Nephron (organoid): ENCODE results near the gene ZBTB18.

Experiments
- H3K27ac Mint-ChIP-seq, 3 experiments: 2 replicates each; pipeline ENCODE4 v1.8.0; 2020; ENCODE audit warnings: mixed read lengths in 3 of 3, mild to moderate bottlenecking in 2 of 3, moderate library complexity in 1 of 3
- H3K27me3 Mint-ChIP-seq: 2 replicates; pipeline ENCODE4 v1.8.0; 2021; ENCODE audit warnings: low read depth, mild to moderate bottlenecking, moderate library complexity, mixed read lengths
- H3K36me3 Mint-ChIP-seq: 2 replicates; pipeline ENCODE4 v1.8.0; 2020; ENCODE audit warnings: low read depth, mixed read lengths
- H3K4me1 Mint-ChIP-seq: 2 replicates; pipeline ENCODE4 v1.8.0; 2020; ENCODE audit warnings: mixed read lengths
- H3K4me3 Mint-ChIP-seq, 3 experiments: 2 replicates each; pipeline ENCODE4 v1.8.0; 2020; ENCODE audit warnings: mild to moderate bottlenecking in 3 of 3, mixed read lengths in 3 of 3, moderate library complexity in 2 of 3
- H3K9me3 Mint-ChIP-seq: 2 replicates; pipeline ENCODE4 v1.8.0; 2020; ENCODE audit warnings: mixed read lengths
- TF ChIP-seq, protein P1 (sequence below), 3 experiments: fragments of 200-600 bp; sonication (generic); IDR thresholded peaks; one replicate each; pipeline ENCODE4 v1.5.0; 2021; ENCODE audit warnings: antibody characterized with exemption in 3 of 3; ENCODE audit not compliant: unreplicated experiment in 3 of 3

The ZBTB18 gene

DNA sequence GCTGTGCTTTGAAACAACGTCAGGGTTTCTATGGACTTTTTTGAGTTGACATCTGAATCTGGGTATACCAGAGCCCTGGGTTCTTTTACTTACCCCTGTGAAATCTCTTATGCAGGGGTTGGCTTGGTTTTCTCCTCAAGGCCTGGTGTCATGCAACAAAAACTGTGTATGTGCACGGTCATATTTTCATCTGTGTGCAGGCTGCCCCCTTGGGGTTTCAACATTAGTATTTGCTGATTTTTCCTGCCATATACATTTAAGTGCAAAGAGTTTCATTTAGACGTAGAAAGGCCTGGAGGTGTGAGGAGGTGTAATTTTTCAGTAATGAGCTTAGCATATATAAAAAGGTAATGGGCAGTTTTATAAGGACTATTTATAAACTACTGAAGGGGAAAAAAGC is 22.0 kb upstream of the ZBTB18 start:
- Mint-ChIP-seq H3K27me3 (peaks cover 23% of the 10 kb centered on the region), H3K36me3 (no peaks in the 10 kb centered on the region), H3K27ac (no peak overlapping the region), H3K9me3 (no peaks in the 10 kb centered on the region), H3K4me3 (no peak overlapping the region), H3K4me1 (peaks cover 8% of the 10 kb centered on the region)
- TF ChIP-seq, protein P1, sequence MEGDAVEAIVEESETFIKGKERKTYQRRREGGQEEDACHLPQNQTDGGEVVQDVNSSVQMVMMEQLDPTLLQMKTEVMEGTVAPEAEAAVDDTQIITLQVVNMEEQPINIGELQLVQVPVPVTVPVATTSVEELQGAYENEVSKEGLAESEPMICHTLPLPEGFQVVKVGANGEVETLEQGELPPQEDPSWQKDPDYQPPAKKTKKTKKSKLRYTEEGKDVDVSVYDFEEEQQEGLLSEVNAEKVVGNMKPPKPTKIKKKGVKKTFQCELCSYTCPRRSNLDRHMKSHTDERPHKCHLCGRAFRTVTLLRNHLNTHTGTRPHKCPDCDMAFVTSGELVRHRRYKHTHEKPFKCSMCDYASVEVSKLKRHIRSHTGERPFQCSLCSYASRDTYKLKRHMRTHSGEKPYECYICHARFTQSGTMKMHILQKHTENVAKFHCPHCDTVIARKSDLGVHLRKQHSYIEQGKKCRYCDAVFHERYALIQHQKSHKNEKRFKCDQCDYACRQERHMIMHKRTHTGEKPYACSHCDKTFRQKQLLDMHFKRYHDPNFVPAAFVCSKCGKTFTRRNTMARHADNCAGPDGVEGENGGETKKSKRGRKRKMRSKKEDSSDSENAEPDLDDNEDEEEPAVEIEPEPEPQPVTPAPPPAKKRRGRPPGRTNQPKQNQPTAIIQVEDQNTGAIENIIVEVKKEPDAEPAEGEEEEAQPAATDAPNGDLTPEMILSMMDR (IDR thresholded peaks at IDR 0.05; ENCODE audit: unreplicated experiment in 3 of 3), result no peak

DNA sequence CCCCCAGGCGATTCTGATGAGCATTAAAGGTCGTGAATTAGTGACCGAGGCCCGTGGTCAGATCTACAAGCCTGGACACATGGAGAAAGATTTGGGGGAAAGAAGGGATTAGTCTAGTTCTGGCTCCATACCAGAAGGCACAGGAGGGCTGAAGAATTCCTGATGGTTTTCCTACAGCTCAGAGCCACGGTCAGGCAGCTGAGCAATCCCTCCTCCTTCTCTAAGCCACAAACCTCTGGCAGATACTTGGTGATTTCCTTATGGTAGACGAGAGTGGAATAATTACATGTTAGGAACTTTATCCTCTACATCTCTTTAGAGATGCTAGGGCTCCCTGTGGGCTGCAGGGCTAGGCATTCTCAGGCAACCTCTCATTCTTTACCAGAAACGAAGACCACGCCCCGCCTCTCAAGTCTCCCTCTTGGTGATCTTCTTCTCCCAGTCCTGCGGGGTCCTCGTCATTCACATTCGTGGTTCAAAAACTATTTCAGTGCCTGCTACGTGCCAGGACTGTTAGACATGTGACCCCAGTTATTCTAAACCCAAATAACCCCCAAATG is 20.5 kb upstream of the ZBTB18 start:
- H3K4me3 Mint-ChIP-seq, result no peak overlapping the region
- H3K27ac Mint-ChIP-seq, result no peak overlapping the region
- TF ChIP-seq, protein P1 (IDR thresholded peaks at IDR 0.05; ENCODE audit: unreplicated experiment in 3 of 3), result no peak
- H3K9me3 Mint-ChIP-seq, result no peaks in the 10 kb centered on the region
- peaks cover 8% of the 10 kb centered on the region for H3K4me1 Mint-ChIP-seq
- H3K36me3 Mint-ChIP-seq, result no peaks in the 10 kb centered on the region
- peaks cover 19% of the 10 kb centered on the region for H3K27me3 Mint-ChIP-seq

DNA sequence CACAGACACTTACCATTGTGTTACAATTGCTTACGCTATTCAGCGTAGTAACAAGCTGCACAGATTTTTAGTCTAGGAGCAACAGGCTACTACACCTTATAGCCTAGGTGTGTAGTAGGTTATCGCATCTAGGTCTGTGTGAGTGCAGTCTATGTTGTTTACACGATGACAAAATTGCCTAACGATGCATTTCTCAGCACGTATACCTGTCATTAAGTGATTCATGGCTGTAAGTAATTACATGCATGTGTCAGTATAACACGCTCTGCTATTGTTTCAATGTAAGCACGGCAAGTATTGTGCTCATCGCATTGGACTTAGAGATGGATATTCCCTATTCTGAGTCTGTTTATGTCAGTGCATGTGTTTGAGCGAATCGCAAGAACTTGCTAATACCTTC is 15.7 kb upstream of the ZBTB18 start:
- no peak overlapping the region for H3K27ac Mint-ChIP-seq
- no peaks in the 10 kb centered on the region for H3K9me3 Mint-ChIP-seq
- no peaks in the 10 kb centered on the region for H3K4me1 Mint-ChIP-seq
- no peak overlapping the region for H3K4me3 Mint-ChIP-seq
- no peaks in the 10 kb centered on the region for H3K36me3 Mint-ChIP-seq
- peaks cover 10% of the 10 kb centered on the region for H3K27me3 Mint-ChIP-seq
- TF ChIP-seq, protein P1 (IDR thresholded peaks at IDR 0.05; ENCODE audit: unreplicated experiment in 3 of 3), result no peak

DNA sequence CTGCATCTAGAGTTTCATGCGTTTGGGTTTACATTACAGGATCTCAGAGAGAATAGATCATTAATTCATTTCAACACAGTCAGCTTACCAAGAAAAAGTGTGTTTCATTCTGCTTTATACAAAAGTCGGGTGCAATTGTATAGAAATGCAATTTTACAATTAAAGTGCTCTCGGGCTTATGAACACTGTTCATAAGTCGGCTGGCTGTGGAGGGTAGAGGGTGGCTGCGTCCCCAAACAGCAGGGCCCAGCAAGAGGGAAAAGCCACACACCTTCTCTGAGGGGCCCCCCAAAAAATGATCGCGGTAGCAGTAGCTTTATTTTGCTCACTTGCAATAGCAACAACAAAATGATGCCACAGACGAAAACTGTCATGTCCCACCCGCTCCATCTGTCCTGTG is 13.8 kb upstream of the ZBTB18 start:
- no peak overlapping the region for H3K27ac Mint-ChIP-seq
- H3K27me3 Mint-ChIP-seq, result peaks cover 4% of the 10 kb centered on the region
- H3K36me3 Mint-ChIP-seq, result no peaks in the 10 kb centered on the region
- no peaks in the 10 kb centered on the region for H3K9me3 Mint-ChIP-seq
- TF ChIP-seq, protein P1 (IDR thresholded peaks at IDR 0.05; ENCODE audit: unreplicated experiment in 3 of 3), result no peak
- H3K4me3 Mint-ChIP-seq, result no peak overlapping the region
- H3K4me1 Mint-ChIP-seq, result no peaks in the 10 kb centered on the region

DNA sequence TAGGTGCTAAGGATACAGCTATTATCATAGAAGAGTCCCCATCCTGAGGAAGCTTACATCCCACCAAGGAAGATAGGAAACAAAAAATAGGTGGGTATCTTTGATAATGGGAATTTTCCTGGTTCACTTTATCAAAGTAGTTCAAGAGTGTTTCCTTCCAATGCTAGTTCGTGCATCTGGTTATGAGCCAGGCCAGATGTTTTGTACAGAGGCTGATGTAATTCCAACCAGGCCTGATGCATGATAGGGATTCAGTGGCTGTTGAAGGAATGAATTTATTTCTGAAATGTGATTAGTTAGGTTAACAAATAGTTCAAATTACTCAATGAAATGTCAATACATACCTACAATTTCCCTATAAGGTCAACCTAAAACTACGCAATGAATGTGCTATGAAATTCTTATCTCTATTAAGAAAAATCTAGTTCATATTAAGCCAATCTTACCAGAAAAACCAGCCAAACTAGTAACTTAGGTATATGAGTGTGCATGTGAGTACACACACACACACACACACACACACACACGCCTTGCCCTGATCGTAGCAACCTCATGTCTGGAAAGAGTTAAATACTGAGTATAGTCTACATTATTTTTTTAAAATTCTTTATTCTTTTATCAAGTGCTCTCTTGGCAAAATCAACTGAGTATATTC is 9.5 kb upstream of the ZBTB18 start:
- Mint-ChIP-seq H3K4me3 (no peak overlapping the region), H3K4me1 (no peaks in the 10 kb centered on the region), H3K27ac (no peak overlapping the region), H3K27me3 (peaks cover 10% of the 10 kb centered on the region), H3K9me3 (no peaks in the 10 kb centered on the region), H3K36me3 (no peaks in the 10 kb centered on the region)
- TF ChIP-seq, protein P1 (IDR thresholded peaks at IDR 0.05; ENCODE audit: unreplicated experiment in 3 of 3), result no peak

DNA sequence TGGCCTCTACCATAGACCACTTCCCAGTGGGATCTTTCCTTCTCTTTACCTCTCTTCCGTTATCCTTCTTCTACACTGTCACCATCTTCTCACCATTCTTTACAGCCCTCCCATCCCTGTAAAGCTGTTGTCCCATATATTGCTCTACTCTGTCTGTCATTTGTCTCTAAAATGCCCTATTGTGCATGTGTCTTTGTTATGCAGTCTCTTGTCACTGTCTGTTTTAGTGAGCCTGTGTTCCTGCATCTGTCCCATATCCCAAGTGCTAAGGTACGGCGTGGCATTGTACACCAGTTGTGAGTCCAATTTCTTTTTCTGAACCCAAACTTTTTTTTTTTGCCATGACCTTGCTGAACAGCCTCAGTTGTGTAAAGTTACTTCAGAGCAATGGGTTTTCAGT is 8.8 kb upstream of the ZBTB18 start:
- Mint-ChIP-seq H3K27me3 (peaks cover 13% of the 10 kb centered on the region), H3K4me1 (peaks cover 3% of the 10 kb centered on the region), H3K9me3 (no peaks in the 10 kb centered on the region), H3K4me3 (no peak overlapping the region), H3K27ac (no peak overlapping the region), H3K36me3 (no peaks in the 10 kb centered on the region)
- TF ChIP-seq, protein P1 (IDR thresholded peaks at IDR 0.05; ENCODE audit: unreplicated experiment in 3 of 3), result no peak
